CD4-positive, alpha-beta T cell treated with Interleukin-2 at 100 ng/mL for 4 hours (primary cell): ENCODE data around the gene CSRP2.
A peak's percentile ranks its signal among the peaks of the same experiment; 100 is the strongest.

Experiments used
- DNase-seq: peaks from one replicate; pipeline ENCODE4 v3.0.0-alpha.2; 2020; ENCODE audit warnings: low spot score

CSRP2 gene

GRCh38 chr12:76878899-76879709, at the start of gene CSRP2:
TSS of gene CSRP2 (minus strand) at chr12:76879019. CDS start at chr12:76866260, 12,759 bp downstream.
- DNase-seq, result peak; percentile 40

GRCh38 chr12:76927170-76927784, 48.5 kb upstream of the CSRP2 start:
- no peak for DNase-seq

- DNase-seq, result no peak
Measured at GRCh38 chr12:76925135-76925534, 46.3 kb upstream of the CSRP2 start.

- DNase-seq, result no peak
Measured at GRCh38 chr12:76922866-76923265, 44.0 kb upstream of the CSRP2 start.

- no peak for DNase-seq
Measured at GRCh38 chr12:76921891-76922664, 43.3 kb upstream of the CSRP2 start.

- DNase-seq, result no peak
Measured at GRCh38 chr12:76921100-76921471, 42.3 kb upstream of the CSRP2 start.

GRCh38 chr12:76920172-76921099, 41.6 kb upstream of the CSRP2 start:
- DNase-seq, result no peak

- no peak for DNase-seq
Measured at GRCh38 chr12:76919383-76920171, 40.8 kb upstream of the CSRP2 start.

- no peak for DNase-seq
Measured at GRCh38 chr12:76916170-76916540, 37.3 kb upstream of the CSRP2 start.

- no peak for DNase-seq
Measured at GRCh38 chr12:76915361-76916169, 36.7 kb upstream of the CSRP2 start.

GRCh38 chr12:76914102-76914859, 35.5 kb upstream of the CSRP2 start:
- DNase-seq, result no peak

- DNase-seq, result no peak
Measured at GRCh38 chr12:76909290-76909689, 30.5 kb upstream of the CSRP2 start.

- DNase-seq, result no peak
Measured at GRCh38 chr12:76908303-76909017, 29.6 kb upstream of the CSRP2 start.

GRCh38 chr12:76901628-76902380, 23.0 kb upstream of the CSRP2 start:
- no peak for DNase-seq

- no peak for DNase-seq
Measured at GRCh38 chr12:76899522-76899921, 20.7 kb upstream of the CSRP2 start.

GRCh38 chr12:76898442-76898841, 19.6 kb upstream of the CSRP2 start:
- DNase-seq, result no peak

- no peak for DNase-seq
Measured at GRCh38 chr12:76896274-76896673, 17.5 kb upstream of the CSRP2 start.

GRCh38 chr12:76895796-76896195, 17.0 kb upstream of the CSRP2 start:
- no peak for DNase-seq
